Stimulated activated naive CD4-positive, alpha-beta T cell (primary cell): Measurements from ENCODE around the gene LRRC30.
"Not testable (repeated sequence)": the region's sequence is repeated elsewhere in the genome, so short reads cannot be mapped to it uniquely, and the experiment has no call there.

Experiments
- DNase-seq, 6 experiments: peaks; one replicate each; lab custom pipeline; 2025; lab: John Stamatoyannopoulos, UW

Gene LRRC30

GRCh38 chr18:7230626-7231349 lies at the start of gene LRRC30:
Gene LRRC30, plus strand, starts transcription at chr18:7231089. Its CDS starts 50 bp downstream, at chr18:7231139.
- no peak for DNase-seq

GRCh38 chr18:7185701-7186100 lies 45.2 kb upstream of the LRRC30 start:
- DNase-seq, result no peak

- no peak for DNase-seq
Observed at GRCh38 chr18:7190547-7191156, 40.2 kb upstream of the LRRC30 start.

DNA sequence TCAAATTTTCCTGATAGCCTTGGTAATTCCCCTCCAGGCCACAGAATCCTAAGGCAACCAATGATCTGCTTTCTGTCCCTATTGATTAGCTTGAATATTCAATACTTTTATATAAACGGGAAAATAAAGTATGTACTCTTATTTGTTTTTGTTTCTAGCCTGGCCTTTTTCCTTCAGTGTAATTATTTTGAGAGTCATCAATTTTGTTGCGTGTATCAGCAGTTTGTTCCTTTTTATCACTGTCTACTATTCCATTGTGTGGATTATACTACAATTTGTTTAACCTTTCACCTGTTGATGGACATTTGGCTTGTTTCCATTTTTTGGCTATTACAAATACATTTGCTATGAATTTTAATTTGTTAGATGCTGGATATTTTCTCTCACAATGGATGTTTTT lies 39.2 kb upstream of the LRRC30 start:
- no peak for DNase-seq

GRCh38 chr18:7195266-7195665 lies 35.6 kb upstream of the LRRC30 start:
- no peak for DNase-seq

- no peak for DNase-seq
Observed at GRCh38 chr18:7196421-7196820, 34.5 kb upstream of the LRRC30 start.

DNA sequence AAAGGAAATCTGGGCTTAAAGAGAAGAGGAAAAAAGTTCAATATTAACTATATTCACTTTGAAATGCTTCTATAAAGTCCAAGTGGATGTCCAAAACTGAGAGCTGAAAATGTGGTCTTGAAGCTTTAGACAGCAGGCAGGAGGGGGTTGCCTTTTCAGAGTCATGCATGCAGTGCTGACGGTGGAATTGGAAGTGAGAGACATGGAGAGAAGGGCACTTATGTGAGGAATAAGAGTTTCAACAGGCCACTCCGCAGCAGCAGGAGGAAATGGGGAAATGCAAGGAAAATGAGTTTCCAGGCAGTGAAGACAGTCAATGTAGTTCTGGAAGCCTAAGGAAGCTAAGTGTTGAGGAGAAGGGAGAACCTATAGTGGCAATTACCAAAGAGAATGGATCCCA lies 33.0 kb upstream of the LRRC30 start:
- no peak for DNase-seq

DNA sequence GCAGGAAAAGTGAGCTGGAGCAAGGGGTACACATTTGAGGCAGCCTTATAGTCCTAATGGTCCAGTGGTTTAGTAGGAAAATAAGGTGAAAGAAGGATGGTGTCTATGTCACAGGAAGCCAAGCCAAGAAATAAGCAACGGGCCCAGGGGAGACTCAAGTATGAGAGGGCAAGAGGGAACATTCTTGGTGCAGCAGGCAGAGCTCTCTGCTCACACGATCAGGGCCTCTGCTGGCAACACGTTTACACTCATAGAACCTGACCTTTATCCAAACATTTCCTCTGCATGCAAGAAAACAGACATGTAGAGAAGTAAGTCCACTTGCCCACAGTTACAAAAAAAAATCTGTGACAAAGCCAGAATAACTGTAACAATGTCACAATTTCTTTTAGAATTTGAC lies 32.6 kb upstream of the LRRC30 start:
- no peak for DNase-seq

DNA sequence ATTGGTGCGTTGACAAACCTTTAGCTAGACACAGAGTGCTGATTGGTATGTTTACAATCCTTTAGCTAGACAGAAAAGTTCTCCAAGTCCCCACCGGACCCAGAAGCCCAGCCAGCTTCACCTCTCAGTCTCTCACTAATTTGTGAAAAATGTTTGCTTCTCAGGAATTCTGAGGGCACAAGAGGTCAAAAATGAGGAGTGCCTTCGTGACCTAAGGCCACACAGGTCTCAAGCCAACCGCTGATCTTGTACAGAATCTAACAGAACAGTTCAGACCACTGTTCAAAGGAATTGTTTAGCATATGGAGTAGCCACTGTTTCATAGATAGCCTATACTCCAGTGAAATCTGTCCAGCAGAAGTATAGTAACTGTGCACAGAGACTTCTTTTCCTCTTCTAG lies 29.8 kb upstream of the LRRC30 start:
- DNase-seq, result no peak

GRCh38 chr18:7202169-7202568 lies 28.7 kb upstream of the LRRC30 start:
- DNase-seq, result no peak

DNA sequence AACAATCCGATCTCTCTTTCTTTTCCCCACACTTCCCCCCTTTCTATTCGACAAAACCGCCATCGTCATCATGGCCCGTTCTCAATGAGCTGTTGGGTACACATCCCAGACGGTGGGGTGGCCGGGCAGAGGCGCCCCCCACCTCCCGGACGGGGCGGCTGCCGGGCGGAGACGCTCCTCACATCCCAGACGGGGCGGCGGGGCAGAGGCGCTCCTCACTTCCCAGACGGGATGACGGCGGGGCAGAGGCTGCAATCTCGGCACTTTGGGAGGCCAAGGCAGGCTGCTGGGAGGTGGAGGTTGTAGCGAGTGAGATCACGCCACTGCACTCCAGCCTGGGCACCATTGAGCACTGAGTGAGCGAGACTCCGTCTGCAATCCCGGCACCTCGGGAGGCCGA lies 27.3 kb upstream of the LRRC30 start:
- not testable (repeated sequence) for DNase-seq

GRCh38 chr18:7205346-7205745 lies 25.5 kb upstream of the LRRC30 start:
- DNase-seq, result no peak

- no peak for DNase-seq
Observed at GRCh38 chr18:7206217-7206616, 24.7 kb upstream of the LRRC30 start.

GRCh38 chr18:7207366-7207915 lies 23.4 kb upstream of the LRRC30 start:
- DNase-seq, result no peak

GRCh38 chr18:7221424-7222155 lies 9.3 kb upstream of the LRRC30 start:
- DNase-seq, result no peak

GRCh38 chr18:7224198-7224597 lies 6.7 kb upstream of the LRRC30 start:
- DNase-seq, result no peak

DNA sequence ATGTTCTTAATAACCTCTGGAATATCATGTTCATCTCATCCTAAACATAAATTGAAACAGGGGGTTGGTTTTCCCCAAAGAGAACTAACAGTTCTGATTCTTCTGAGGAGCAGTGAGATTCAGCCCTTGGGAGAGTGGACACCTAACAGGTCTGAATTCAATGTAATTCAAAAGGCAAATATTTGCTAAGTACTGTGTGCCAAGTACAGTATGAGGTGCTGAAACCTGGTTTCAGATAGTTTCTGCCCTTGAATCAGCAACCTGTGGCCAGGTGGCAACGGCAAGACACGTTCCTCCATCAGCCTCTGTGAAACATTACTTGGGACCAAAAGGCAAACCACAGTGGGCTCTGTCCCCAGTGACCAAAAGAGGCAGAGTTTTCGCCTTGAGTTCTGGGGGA lies 1.3 kb downstream of the LRRC30 start:
- no peak for DNase-seq

GRCh38 chr18:7233134-7233810 lies 2.4 kb downstream of the LRRC30 start:
- DNase-seq, result no peak

GRCh38 chr18:7234091-7234490 lies 3.2 kb downstream of the LRRC30 start:
- DNase-seq, result no peak

GRCh38 chr18:7234956-7235355 lies 4.1 kb downstream of the LRRC30 start:
- DNase-seq, result no peak

DNA sequence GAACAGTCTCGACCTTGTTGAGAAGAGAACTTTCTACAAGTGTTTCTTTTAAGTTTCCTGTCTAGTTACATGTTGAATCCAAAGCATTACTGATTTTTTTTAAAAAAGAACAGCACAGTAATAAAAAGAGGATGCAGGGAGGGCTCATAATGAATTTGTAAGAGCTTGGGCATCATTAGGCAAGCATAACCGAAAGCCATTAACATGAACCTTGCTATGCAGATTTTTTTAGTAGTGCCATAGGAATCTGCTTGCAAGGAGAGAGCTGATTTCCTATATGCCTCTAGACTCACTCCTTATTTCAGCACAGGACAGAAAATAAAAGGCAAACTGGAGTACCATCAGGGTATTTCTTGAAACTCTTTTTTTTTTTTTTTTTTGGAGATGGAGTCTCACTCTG lies 5.2 kb downstream of the LRRC30 start:
- no peak for DNase-seq

DNA sequence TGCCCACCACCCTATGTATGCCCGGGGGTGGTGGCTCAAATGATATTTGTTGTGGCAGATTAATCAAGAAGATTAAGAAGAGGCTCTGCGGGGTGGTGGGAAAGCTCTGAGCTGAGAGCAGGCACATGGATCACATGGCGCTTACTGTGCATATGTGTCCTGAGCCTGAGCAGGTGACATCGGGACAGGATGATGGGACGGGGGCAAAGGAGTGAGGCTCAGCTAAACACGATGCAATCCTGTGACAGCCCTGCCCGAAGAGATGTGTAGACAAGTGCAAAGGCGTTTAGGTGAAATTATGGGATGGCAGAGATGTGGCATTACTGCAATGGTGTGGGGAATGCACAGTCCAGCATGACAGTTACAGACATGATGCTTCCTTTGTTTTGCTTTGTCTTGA lies 6.0 kb downstream of the LRRC30 start:
- no peak for DNase-seq
